Tibial nerve (tissue), 4 donors: ENCODE results near the gene CBARP. TPM values are rescaled to one million over a fixed set of nuclear protein-coding genes. Genes with fewer than 3 reads are reported as not detected.
A peak's percentile ranks its signal among the peaks of the same experiment; 100 is the strongest.

Experiments
- DNase-seq, 2 donors: peaks; one replicate each; pipeline ENCODE4 v3.0.0-alpha.2; 2019; ENCODE audit warnings: low spot score in 2 of 2
- H3K27ac ChIP-seq, 4 donors: fragments of 200-600 bp; sonication (generic) in 3 of 4; one replicate each; pipeline ENCODE4 v1.5.1; 2017 to 2019; ENCODE audit warnings: mild to moderate bottlenecking in 1 of 4
- H3K27me3 ChIP-seq, 2 donors: fragments of 200-600 bp; sonication (generic) in 1 of 2; one replicate each; pipeline versions ENCODE4 v1.5.1 to v1.6.0; 2017 to 2019
- H3K36me3 ChIP-seq, 3 donors: fragments of 200-600 bp; sonication (generic); one replicate each; pipeline ENCODE4 v1.5.1; 2018 to 2019
- H3K4me1 ChIP-seq, 4 donors: fragments of 200-600 bp; sonication (generic) in 3 of 4; one replicate each; pipeline ENCODE4 v1.5.1; 2017 to 2019
- H3K4me3 ChIP-seq, 4 donors: fragments of 200-600 bp; sonication (generic) in 3 of 4; one replicate each; pipeline ENCODE4 v1.5.1; 2017 to 2019; ENCODE audit warnings: mild to moderate bottlenecking in 1 of 4, moderate library complexity in 1 of 4
- H3K9me3 ChIP-seq, 4 donors: fragments of 200-600 bp; sonication (generic) in 3 of 4; one replicate each; pipeline ENCODE4 v1.5.1; 2017 to 2019
- CTCF ChIP-seq, 5 experiments: fragments of 200-600 bp in 3 of 5; fragments of 450-650 bp in 2 of 5; sonication (generic) in 3 of 5; IDR thresholded peaks; one replicate each; pipeline ENCODE4 v1.5.1; 2016 to 2019; ENCODE audit warnings: antibody characterized with exemption in 5 of 5, mild to moderate bottlenecking in 3 of 5, moderate library complexity in 2 of 5
- EP300 ChIP-seq, 2 donors: sonication (generic); formaldehyde crosslinking; IDR thresholded peaks; one replicate each; pipeline ENCODE4 v1.6.1; 2017; ENCODE audit warnings: antibody characterized with exemption in 2 of 2, mild to moderate bottlenecking in 1 of 2
- POLR2A ChIP-seq, 2 donors: fragments of 450-650 bp; IDR thresholded peaks; one replicate each; pipeline ENCODE4 v1.6.1; 2017; ENCODE audit warnings: antibody characterized with exemption in 2 of 2, mild to moderate bottlenecking in 2 of 2, moderate library complexity in 2 of 2
- WGBS, 2 donors: methylation state at CpG; one replicate each; pipeline ENCODE4 v1.1.5; 2018; 5-methylcytosine and 5-hydroxymethylcytosine counted together
- total RNA-seq, 4 donors: library from RNA; depleted of rRNA; stranded (reverse); fragments of >200 nt; gene quantifications; one replicate each; pipeline ENCODE4 v1.1.0, GENCODE V29; 2016

CBARP gene
- total RNA-seq, 4 donors from 2014 or later, result 0.22 to 3.9 (median 1.4) TPM

GRCh38 chr19:1269065-1269477, 31.3 kb upstream of the CBARP start, which contains the start of gene CIRBP:
CIRBP (plus strand) TSS chr19:1269332; CDS start chr19:1270934, 1,602 bp downstream.
- TF ChIP-seq POLR2A (IDR thresholded peaks at IDR 0.05), result peak; percentile 97 to 100
- peak in 1 of 5 experiments; percentile 46 for TF ChIP-seq CTCF (IDR thresholded peaks at IDR 0.05)
- TF ChIP-seq EP300 (IDR thresholded peaks at IDR 0.05), result peak; percentile 90 to 99
- peak within 1 kb of the TSS; percentile 72 to 81 (median 77) for H3K4me3 ChIP-seq
- peaks cover 11 to 90% (median 80%) of the 10 kb centered on the region in 4 donors for H3K4me1 ChIP-seq
- peak within 1 kb of the TSS; percentile 93 to 100 (median 98) for H3K27ac ChIP-seq
- peaks cover 6 to 34% (median 27%) of the 10 kb centered on the region in 3 donors for H3K36me3 ChIP-seq
- DNase-seq, result peak; percentile 100
- 0% methylated on average over 10 to 11 of the region's 50 CpGs for WGBS, 2 donors
- H3K27me3 ChIP-seq, result no peaks in the 10 kb centered on the region
- no peaks in the 10 kb centered on the region for H3K9me3 ChIP-seq

- no peak for DNase-seq
- no peak for TF ChIP-seq POLR2A (IDR thresholded peaks at IDR 0.05)
- no peak for TF ChIP-seq CTCF (IDR thresholded peaks at IDR 0.05)
- TF ChIP-seq EP300 (IDR thresholded peaks at IDR 0.05), result no peak
- 48 to 55% methylated on average over 37 to 40 of the region's 40 CpGs for WGBS, 2 donors
Observed at GRCh38 chr19:1268226-1269064, 30.6 kb upstream of the CBARP start.

GRCh38 chr19:1267477-1268225, 29.8 kb upstream of the CBARP start:
- peak overlapping the region; percentile 71 to 99 (median 95) for H3K27ac ChIP-seq
- H3K36me3 ChIP-seq, result peaks cover 0 to 20% (median 13%) of the 10 kb centered on the region in 3 donors
- DNase-seq, result no peak
- no peak overlapping the region for H3K4me3 ChIP-seq
- no peak for TF ChIP-seq POLR2A (IDR thresholded peaks at IDR 0.05)
- no peak for TF ChIP-seq CTCF (IDR thresholded peaks at IDR 0.05)
- TF ChIP-seq EP300 (IDR thresholded peaks at IDR 0.05), result no peak
- no peaks in the 10 kb centered on the region for H3K27me3 ChIP-seq
- peaks cover 11 to 89% (median 71%) of the 10 kb centered on the region in 4 donors for H3K4me1 ChIP-seq
- 39 to 44% methylated on average over 23 to 26 of the region's 35 CpGs for WGBS, 2 donors
- no peaks in the 10 kb centered on the region for H3K9me3 ChIP-seq

More at GRCh38 chr19:1268226-1269064, 30.6 kb upstream of the CBARP start:
- H3K36me3 ChIP-seq, result peaks cover 6 to 28% (median 21%) of the 10 kb centered on the region in 3 donors
- H3K27me3 ChIP-seq, result no peaks in the 10 kb centered on the region
- H3K4me3 ChIP-seq, result peak overlapping the region in 3 of 4 donors; percentile 3 to 79 (median 75)
- no peaks in the 10 kb centered on the region for H3K9me3 ChIP-seq
- peak overlapping the region; percentile 93 to 100 (median 98) for H3K27ac ChIP-seq
- peaks cover 11 to 89% (median 74%) of the 10 kb centered on the region in 4 donors for H3K4me1 ChIP-seq

- H3K9me3 ChIP-seq, result no peaks in the 10 kb centered on the region
- no peaks in the 10 kb centered on the region for H3K27me3 ChIP-seq
- WGBS, 2 donors, result 0 to 2% methylated on average over 14 to 19 of the region's 59 CpGs
- H3K27ac ChIP-seq, result peak overlapping the region; percentile 71 to 99 (median 95)
- TF ChIP-seq CTCF (IDR thresholded peaks at IDR 0.05), result peak; percentile 96 to 100 (median 98)
- TF ChIP-seq POLR2A (IDR thresholded peaks at IDR 0.05), result no peak
- H3K4me3 ChIP-seq, result peak overlapping the region; percentile 24 to 60 (median 40)
- peaks cover 0 to 13% (median 6%) of the 10 kb centered on the region in 3 donors for H3K36me3 ChIP-seq
- DNase-seq, result no peak
- peaks cover 11 to 89% (median 73%) of the 10 kb centered on the region in 4 donors for H3K4me1 ChIP-seq
Observed at GRCh38 chr19:1266916-1267476, 29.2 kb upstream of the CBARP start.
